ENCODE measurements around the gene SLAMF8. TPM values are rescaled to one million over a fixed set of nuclear protein-coding genes. Genes with fewer than 3 reads are reported as not detected.

The SLAMF8 gene
- total RNA-seq (0.27 TPM), polyA plus RNA-seq (ENCODE audit: insufficient read depth in 1 of 8, insufficient read length in 8 of 8, low replicate concordance in 1 of 8) (1 to 10 TPM in 1 of 8 donors, under 1 TPM in 7; 0.19 to 1.5 (median 0.46) TPM)
- long read RNA-seq, donor 1: 0 reads
- long read RNA-seq, donor 2: 0 reads
- long read RNA-seq, donor 3: 0 reads
- long read RNA-seq, donor 4: 0 reads
- long read RNA-seq, donor 5: 0 reads
- long read RNA-seq, donor 6: 0 reads
- long read RNA-seq, donor 7: 0 reads
- long read RNA-seq, donor 8: 0 reads
- long read RNA-seq, donor 9: 0 reads
- long read RNA-seq, donor 10: 0 reads
- long read RNA-seq, donor 11: 0 reads

DNA sequence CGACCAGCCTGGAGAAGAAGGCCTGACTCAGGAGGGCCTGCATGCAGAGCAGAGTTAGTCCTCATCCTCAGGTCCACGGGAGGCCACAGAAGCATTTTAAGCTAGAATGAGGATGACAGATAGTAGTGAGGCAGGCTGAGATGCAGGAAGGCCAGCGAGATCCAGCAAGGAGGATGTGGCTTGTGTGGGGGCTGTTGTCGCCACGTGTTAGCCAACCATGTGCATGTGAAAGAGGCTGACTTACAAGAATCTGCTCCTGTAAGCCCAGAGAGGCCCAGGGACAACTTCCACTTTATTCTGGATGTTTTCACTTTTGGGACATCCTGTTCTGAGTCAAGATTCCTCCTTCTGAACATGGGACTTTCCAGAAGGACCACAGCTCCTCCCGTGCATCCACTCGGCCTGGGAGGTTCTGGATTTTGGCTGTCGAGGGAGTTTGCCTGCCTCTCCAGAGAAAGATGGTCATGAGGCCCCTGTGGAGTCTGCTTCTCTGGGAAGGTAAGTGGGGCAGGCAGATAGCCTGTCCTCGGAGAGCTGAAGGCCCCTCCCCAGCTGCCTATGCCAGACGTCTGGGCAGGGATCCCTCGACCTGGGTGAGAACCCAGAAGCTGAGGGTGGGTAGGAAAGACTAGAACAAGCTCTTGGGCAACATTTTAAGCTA is at the start of gene SLAMF8:
SLAMF8 (plus strand) TSS at position 433 of the 661 bp plus-strand sequence; CDS start at position 459, 26 bp downstream.
- 72% methylated on average over 6 of the region's 11 CpGs for WGBS (ENCODE audit: insufficient coverage)
- H3K27me3 ChIP-seq (ENCODE audit: control insufficient read depth, insufficient read depth, low read length): peaks cover 13% of the 10 kb centered on the region
- no peak within 1 kb of the TSS for H3K4me3 ChIP-seq (ENCODE audit: low read length)
- peak; percentile 57 for DNase-seq
- no peak within 1 kb of the TSS for H3K27ac ChIP-seq (ENCODE audit: low read length)
- peaks cover 37% of the 10 kb centered on the region for H3K4me1 ChIP-seq (ENCODE audit: control insufficient read depth, insufficient read depth, low read length)
- no peaks in the 10 kb centered on the region for H3K36me3 ChIP-seq (ENCODE audit: control insufficient read depth, insufficient read depth, low read length)
- H3K9me3 ChIP-seq (replicated peaks; ENCODE audit: control insufficient read depth, low read depth, low read length): no peaks in the 10 kb centered on the region

DNA sequence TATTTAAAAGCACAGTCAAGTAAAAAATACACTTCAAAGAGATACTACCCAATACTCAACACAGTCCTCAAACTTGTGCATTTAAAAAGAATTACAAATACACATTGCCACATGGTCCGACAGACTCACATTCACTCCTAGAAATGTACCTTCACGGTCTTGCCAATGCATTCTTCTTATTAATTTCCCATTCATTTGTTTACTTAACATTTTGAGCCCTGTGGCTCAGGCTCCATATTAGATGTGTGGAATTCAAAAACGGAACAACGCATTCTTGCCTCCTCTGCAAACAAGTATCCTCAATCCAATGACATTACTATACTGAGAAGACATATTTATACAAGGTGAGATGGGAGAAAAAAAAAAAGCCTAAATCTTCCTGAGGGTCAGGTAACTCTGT is 48.4 kb upstream of the SLAMF8 start:
- Histone ChIP-seq H3K36me3 (ENCODE audit: control insufficient read depth, insufficient read depth, low read length) (no peaks in the 10 kb centered on the region), H3K9me3 (replicated peaks; ENCODE audit: control insufficient read depth, low read depth, low read length) (no peaks in the 10 kb centered on the region), H3K27me3 (ENCODE audit: control insufficient read depth, insufficient read depth, low read length) (no peaks in the 10 kb centered on the region), H3K4me1 (ENCODE audit: control insufficient read depth, insufficient read depth, low read length) (peaks cover 9% of the 10 kb centered on the region), H3K27ac (ENCODE audit: low read length) (no peak overlapping the region), H3K4me3 (ENCODE audit: low read length) (no peak overlapping the region)
- DNase-seq: no peak
- 100% methylated on average over 1 of the region's 4 CpGs for WGBS (ENCODE audit: insufficient coverage)

- Histone ChIP-seq H3K9me3 (replicated peaks; ENCODE audit: control insufficient read depth, low read depth, low read length) (no peaks in the 10 kb centered on the region), H3K27ac (ENCODE audit: low read length) (no peak overlapping the region), H3K4me3 (ENCODE audit: low read length) (no peak overlapping the region), H3K27me3 (ENCODE audit: control insufficient read depth, insufficient read depth, low read length) (no peaks in the 10 kb centered on the region), H3K36me3 (ENCODE audit: control insufficient read depth, insufficient read depth, low read length) (no peaks in the 10 kb centered on the region), H3K4me1 (ENCODE audit: control insufficient read depth, insufficient read depth, low read length) (peaks cover 9% of the 10 kb centered on the region)
- peak; percentile 24 for DNase-seq
- WGBS (ENCODE audit: insufficient coverage): no CpG with 5 or more reads among the region's 2 CpGs
These were observed 47.2 kb upstream of the SLAMF8 start for GRCh38 chr1:159779403-159779851.

GRCh38 chr1:159780583-159781582 is 45.8 kb upstream of the SLAMF8 start, which contains the start of gene DUSP23:
Gene DUSP23 (plus strand): TSS chr1:159780962. CDS start chr1:159781101, 139 bp downstream.
- no peaks in the 10 kb centered on the region for H3K27me3 ChIP-seq (ENCODE audit: control insufficient read depth, insufficient read depth, low read length)
- peaks cover 9% of the 10 kb centered on the region for H3K4me1 ChIP-seq (ENCODE audit: control insufficient read depth, insufficient read depth, low read length)
- DNase-seq: peak; percentile 99
- no peaks in the 10 kb centered on the region for H3K36me3 ChIP-seq (ENCODE audit: control insufficient read depth, insufficient read depth, low read length)
- H3K4me3 ChIP-seq (ENCODE audit: low read length): peak within 1 kb of the TSS; percentile 69
- WGBS (ENCODE audit: insufficient coverage): under 1% methylated on average over 84 of the region's 88 CpGs
- H3K27ac ChIP-seq (ENCODE audit: low read length): no peak within 1 kb of the TSS
- no peaks in the 10 kb centered on the region for H3K9me3 ChIP-seq (replicated peaks; ENCODE audit: control insufficient read depth, low read depth, low read length)

GRCh38 chr1:159781992-159782391 is 44.7 kb upstream of the SLAMF8 start:
- Histone ChIP-seq H3K27ac (ENCODE audit: low read length) (no peak overlapping the region), H3K4me3 (ENCODE audit: low read length) (no peak overlapping the region), H3K9me3 (replicated peaks; ENCODE audit: control insufficient read depth, low read depth, low read length) (no peaks in the 10 kb centered on the region), H3K27me3 (ENCODE audit: control insufficient read depth, insufficient read depth, low read length) (no peaks in the 10 kb centered on the region), H3K4me1 (ENCODE audit: control insufficient read depth, insufficient read depth, low read length) (peaks cover 9% of the 10 kb centered on the region), H3K36me3 (ENCODE audit: control insufficient read depth, insufficient read depth, low read length) (no peaks in the 10 kb centered on the region)
- WGBS (ENCODE audit: insufficient coverage): 93% methylated on average over 9 of the region's 12 CpGs
- DNase-seq: no peak

DNA sequence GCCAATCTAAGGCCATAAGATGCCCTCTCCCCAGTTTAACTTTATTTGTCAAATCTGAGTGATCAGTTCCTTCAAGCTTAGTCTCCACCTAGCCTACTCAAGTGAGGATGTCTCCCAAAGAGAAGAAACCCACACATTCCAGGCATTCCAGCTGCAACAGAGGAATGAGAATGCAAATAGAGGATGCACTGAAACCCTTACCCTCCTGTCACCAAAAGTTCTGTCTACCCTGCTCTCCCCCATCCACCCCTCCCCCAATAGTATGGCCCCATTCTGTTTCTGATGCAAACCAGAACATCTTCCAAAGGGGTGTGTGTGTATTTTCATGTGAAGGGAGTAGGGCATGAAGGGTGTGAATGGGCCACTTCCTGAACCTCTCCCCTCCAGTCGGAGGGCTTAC is 42.9 kb upstream of the SLAMF8 start:
- no peaks in the 10 kb centered on the region for H3K36me3 ChIP-seq (ENCODE audit: control insufficient read depth, insufficient read depth, low read length)
- H3K27ac ChIP-seq (ENCODE audit: low read length): no peak overlapping the region
- no CpG with 5 or more reads among the region's 1 CpG for WGBS (ENCODE audit: insufficient coverage)
- H3K27me3 ChIP-seq (ENCODE audit: control insufficient read depth, insufficient read depth, low read length): no peaks in the 10 kb centered on the region
- peaks cover 9% of the 10 kb centered on the region for H3K4me1 ChIP-seq (ENCODE audit: control insufficient read depth, insufficient read depth, low read length)
- DNase-seq: no peak
- H3K9me3 ChIP-seq (replicated peaks; ENCODE audit: control insufficient read depth, low read depth, low read length): no peaks in the 10 kb centered on the region
- no peak overlapping the region for H3K4me3 ChIP-seq (ENCODE audit: low read length)

DNA sequence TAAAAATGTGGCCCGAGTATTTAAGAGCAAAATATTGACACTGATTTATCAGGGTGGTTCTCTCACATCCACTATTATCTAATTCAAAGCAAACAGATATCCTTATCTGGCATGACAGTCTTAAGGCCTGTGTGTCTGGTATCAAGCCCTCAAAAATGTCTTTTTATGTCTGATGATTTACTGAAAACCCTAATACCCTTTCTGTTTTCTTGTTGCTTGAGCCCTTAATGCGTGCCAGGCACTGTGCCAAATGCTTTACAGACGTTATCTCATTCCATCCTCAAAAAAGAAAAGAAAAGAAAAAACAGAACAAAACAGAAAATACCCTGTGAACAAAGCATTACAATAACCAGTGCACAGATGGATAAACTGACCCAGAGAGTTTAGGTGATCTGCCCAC is 40.2 kb upstream of the SLAMF8 start:
- WGBS (ENCODE audit: insufficient coverage): no CpG with 5 or more reads among the region's 3 CpGs
- Histone ChIP-seq H3K9me3 (replicated peaks; ENCODE audit: control insufficient read depth, low read depth, low read length) (no peaks in the 10 kb centered on the region), H3K27me3 (ENCODE audit: control insufficient read depth, insufficient read depth, low read length) (no peaks in the 10 kb centered on the region), H3K4me3 (ENCODE audit: low read length) (no peak overlapping the region), H3K36me3 (ENCODE audit: control insufficient read depth, insufficient read depth, low read length) (no peaks in the 10 kb centered on the region), H3K27ac (ENCODE audit: low read length) (no peak overlapping the region), H3K4me1 (ENCODE audit: control insufficient read depth, insufficient read depth, low read length) (peaks cover 4% of the 10 kb centered on the region)
- DNase-seq: no peak

DNA sequence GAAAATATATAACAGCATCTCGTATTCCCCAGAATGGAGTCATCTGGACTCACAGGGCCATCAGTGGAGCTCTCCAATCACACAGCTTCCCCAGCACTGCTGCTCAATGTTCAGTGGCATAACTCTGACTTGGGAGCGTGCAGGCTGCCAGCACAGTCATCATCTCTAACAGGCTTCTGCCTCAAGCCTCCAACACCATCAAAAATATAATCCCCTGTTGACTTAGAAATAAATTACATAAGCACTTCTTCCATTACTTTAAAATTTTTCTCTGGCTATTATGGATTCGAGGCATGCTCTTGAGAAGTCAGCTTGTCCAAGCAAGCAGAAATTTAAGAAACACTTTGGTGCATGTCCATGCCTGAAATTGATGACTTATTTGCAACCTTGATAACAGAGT is 39.7 kb upstream of the SLAMF8 start:
- no peaks in the 10 kb centered on the region for H3K36me3 ChIP-seq (ENCODE audit: control insufficient read depth, insufficient read depth, low read length)
- H3K27ac ChIP-seq (ENCODE audit: low read length): no peak overlapping the region
- peak; percentile 36 for DNase-seq
- H3K4me1 ChIP-seq (ENCODE audit: control insufficient read depth, insufficient read depth, low read length): no peaks in the 10 kb centered on the region
- peaks cover 1% of the 10 kb centered on the region for H3K27me3 ChIP-seq (ENCODE audit: control insufficient read depth, insufficient read depth, low read length)
- H3K9me3 ChIP-seq (replicated peaks; ENCODE audit: control insufficient read depth, low read depth, low read length): no peaks in the 10 kb centered on the region
- no peak overlapping the region for H3K4me3 ChIP-seq (ENCODE audit: low read length)
- 47% methylated on average over 3 of the region's 3 CpGs for WGBS (ENCODE audit: insufficient coverage)

DNA sequence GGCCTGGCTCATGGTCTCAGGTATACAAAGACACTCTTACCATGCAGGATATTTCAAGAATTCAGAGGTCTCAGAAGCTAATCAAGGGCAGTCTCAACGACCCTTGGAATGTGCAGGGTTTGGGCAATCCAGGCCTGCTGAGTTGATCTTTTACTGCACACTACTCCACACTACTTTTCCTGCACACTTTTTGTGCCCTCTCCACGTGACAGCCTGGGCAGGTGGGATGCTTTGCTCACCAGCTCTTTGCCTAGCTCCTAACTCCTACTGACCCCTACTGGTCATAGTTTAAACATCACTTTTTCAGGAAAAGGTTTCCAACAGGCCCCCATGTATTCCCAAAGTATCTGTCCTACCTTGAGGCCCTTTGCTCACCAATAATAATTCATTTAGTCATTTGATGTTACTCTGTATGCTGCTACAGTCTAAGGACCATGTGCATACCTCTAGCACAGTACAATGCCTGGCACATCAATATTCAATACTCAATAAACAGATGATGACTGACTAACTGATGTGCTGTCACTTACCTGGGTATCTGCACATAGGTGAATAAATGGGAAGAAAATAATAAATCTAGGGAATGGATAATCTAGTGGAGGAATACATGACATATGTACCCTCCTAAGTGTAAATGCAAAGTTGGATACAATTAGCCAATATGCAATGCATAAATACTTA is 36.3 kb upstream of the SLAMF8 start:
- H3K27ac ChIP-seq (ENCODE audit: low read length): no peak overlapping the region
- H3K27me3 ChIP-seq (ENCODE audit: control insufficient read depth, insufficient read depth, low read length): peaks cover 11% of the 10 kb centered on the region
- no peaks in the 10 kb centered on the region for H3K36me3 ChIP-seq (ENCODE audit: control insufficient read depth, insufficient read depth, low read length)
- no peak for DNase-seq
- no peaks in the 10 kb centered on the region for H3K9me3 ChIP-seq (replicated peaks; ENCODE audit: control insufficient read depth, low read depth, low read length)
- WGBS (ENCODE audit: insufficient coverage): 6% methylated on average over 2 of the region's 2 CpGs
- H3K4me3 ChIP-seq (ENCODE audit: low read length): no peak overlapping the region
- H3K4me1 ChIP-seq (ENCODE audit: control insufficient read depth, insufficient read depth, low read length): no peaks in the 10 kb centered on the region
